Activated T-cell treated with anti-CD3 and anti-CD28 coated beads, Interleukin-2, amount 50 U/mL, for 1 hour (primary cell): ENCODE data around the gene ZNF518A.
"Not testable (repeated sequence)": the region's sequence is repeated elsewhere in the genome, so short reads cannot be mapped to it uniquely, and the experiment has no call there.

Source experiments
- DNase-seq: peaks from one replicate; pipeline ENCODE4 v3.0.0-alpha.2; 2020

The ZNF518A gene

DNA sequence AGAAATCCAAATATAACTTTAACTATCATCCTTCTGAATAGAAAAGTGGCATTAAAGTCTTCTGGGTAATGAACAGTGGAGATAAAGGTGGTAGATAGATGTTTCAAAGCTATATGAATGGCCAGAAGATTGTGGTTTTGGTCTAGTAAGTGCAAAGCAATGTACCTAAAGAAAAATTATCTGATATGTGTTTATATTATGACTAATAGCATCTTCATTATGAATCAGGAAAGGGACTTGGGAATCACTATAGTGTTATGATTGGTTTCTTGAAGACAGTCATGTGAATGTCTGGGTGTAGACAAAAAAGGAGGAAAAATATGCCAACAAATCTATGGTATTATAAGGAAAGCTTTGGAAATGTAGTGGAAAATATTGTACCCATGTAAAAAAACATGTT is 3.0 kb downstream of the ZNF518A start:
- DNase-seq, result no peak

DNA sequence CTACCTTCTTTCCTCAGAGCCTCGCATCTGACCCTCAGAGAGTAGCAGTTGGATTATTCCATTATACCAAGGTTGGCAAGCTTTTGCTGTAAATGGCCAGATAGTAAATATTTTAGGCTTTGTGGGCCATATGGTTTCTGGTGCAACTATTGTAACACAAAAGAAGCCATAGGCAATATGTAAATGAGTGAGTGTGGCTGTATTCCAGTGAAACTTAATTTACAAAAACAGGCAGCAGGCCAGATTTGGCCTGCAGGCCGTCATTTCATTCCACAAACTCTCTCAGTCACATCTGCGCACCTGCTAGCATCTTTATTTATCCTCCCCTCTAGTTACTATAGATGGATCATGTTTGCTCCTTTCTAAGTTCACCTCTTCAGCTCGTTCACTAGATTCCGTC is 6.7 kb downstream of the ZNF518A start:
- no peak for DNase-seq

DNA sequence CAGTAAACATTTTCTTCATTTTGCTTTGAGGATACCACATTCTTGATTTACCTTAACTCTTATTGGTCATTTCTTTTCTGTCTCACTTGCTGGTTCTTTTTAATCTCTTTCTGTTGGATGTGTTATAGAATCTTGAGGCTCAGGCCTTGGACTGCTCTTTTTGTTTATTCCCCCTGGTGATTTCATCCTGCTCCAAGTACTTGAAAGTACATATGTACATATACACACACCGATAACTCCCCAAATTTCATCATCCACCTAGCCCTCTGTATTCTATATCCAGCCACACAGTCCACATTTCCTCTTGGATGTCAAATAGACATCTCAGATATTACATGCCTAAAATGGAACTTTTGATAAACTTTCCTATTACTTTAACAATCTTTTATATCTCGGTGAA is 7.5 kb downstream of the ZNF518A start:
- DNase-seq, result no peak

DNA sequence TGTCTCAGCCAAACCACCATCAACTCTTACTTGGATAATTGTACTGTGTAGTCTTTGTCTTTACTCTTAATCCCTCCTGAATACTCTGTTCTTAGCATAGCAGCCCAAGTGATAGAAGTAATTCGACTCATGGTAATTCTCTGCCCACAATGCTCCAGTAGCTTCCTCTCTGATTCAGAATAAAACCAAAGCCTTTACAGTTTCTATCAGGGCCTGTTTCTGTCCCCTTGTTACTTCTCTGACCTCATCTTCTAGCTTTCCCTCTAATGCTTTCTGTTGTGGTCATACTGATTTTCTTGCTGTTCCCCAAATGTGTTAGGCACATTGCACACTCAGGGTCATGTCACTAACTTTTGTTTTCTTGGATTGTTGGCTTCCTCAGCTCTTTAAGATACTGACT is 8.0 kb downstream of the ZNF518A start:
- DNase-seq, result no peak

DNA sequence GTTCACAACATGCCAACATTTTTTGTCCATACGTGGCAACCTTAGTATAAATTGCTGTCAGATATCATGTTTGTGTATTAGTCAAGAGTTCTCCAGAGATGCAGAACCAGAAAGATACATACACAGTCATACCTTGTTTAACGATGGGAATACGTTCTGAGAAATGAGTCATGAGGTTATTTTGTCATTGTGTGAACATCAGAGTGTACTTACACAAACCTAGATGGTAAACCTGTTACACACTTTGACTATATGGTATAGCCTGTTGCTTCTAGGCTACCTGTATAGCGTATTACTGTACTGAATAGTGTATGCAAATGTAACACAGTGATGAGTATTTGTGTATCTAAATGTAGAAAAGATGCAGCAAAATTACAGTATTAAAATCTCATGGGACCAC is 22.3 kb downstream of the ZNF518A start:
- DNase-seq, result no peak

DNA sequence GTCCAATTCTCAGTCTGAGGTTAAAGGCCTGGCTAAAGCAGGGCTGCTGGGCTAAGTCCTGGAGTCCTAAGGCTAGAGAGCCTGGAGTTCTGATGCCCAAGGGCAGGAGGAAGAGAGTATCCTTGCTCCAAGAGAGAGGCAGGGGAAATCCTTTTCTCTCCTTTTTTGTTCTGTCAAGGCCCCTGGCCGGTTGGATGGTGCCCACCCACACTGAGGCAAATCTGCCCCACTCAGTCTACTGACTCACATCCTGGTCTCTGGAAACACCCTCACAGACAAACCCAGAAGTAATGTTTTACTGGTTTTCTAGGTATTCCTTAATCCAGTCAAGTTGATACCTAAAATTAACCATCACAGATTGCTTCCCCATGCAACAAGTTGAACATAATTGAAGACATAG is 23.0 kb downstream of the ZNF518A start:
- DNase-seq, result no peak

DNA sequence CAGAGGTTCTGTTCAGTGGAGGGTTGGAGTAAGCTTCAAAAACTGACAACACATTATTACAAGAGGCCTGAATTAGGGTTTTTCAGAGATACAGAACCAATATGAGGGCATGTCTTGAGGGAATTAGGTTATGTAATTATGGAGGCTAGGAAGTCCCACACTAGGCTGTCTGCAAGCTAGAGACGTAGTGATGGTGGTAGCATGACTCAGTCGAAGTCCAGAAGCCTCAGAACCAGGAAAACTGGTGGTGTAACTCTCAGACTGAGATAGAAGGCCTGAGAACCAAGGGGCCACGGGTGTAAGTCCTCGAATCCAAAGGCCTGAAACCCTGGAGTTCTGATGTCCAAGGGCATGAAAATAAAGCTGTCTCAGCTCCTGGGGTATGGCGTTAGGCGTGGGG is 35.6 kb downstream of the ZNF518A start:
- no peak for DNase-seq

DNA sequence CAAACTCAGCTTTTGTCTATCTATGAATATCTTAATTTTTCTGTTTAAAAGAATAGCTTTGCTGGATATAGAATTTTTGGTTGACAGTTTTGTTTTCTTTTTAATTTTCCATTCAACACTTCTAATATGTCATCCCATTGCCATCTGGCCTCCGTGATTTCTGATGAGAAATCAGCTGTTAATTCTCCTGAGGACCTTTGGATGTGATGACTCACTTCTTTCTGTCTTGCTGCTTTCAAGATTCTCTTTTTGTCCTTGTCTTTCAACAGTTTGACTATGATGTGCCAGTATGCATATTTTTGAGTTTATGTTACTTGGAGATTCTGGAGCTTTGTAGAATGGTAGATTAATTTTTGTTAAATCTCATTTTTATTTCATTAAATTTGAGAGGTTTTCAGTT is 38.4 kb downstream of the ZNF518A start:
- DNase-seq, result no peak

DNA sequence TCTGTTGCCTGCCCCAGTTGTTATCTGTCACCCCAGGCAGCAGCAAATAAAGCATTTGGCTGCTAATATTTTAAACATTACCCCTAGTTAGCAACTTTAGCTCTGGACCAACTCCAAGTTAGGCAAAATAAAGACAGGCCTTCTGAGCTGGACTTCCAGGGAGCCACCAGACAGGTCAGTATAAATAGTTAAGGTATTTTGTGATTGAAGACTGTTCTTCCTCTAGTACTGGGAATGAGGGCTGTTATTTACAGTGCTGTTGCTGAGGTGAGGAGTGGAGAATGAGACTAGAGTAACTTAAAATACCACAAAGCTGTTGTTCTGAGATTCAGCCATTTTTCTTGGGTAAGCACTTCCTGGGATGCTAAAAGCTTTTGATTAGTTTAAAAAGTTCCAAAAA is 40.1 kb downstream of the ZNF518A start:
- no peak for DNase-seq

DNA sequence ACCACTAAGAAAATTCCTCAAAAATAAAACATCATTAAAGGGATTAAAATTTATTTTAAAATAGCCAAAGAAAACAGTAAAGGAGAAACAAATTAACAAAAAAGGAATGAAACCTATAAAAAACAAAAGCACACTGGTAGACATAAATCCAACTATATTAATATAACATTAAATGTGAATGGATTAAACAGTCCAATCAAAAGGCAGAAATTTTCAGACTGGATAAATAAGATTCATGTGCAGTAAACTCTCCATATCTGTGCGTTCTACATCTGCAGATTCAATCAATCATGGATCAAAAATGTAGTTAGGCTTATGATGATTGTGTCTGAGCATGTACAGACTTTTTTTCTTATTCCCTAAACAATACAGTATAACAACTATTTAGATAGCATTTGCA is 42.6 kb downstream of the ZNF518A start:
- DNase-seq, result no peak

DNA sequence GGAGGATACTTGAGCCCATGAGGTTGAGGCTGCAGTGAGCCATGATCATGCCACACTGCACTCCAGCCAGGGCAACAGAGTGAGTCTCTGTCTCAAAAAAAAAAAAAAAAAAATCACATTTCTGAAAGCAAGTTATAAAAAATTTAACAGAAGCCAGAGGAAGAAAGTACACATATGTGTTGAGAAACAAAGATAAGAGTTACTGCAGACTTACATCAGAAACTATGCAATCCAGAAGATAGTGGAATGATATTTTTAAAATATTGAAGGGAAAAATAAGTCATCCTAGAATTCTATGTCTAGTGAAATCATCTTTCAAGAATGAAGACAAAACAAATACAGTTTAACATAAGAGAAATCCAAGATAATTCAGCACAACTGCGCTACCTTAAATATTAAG is 46.9 kb downstream of the ZNF518A start:
- DNase-seq, result no peak

DNA sequence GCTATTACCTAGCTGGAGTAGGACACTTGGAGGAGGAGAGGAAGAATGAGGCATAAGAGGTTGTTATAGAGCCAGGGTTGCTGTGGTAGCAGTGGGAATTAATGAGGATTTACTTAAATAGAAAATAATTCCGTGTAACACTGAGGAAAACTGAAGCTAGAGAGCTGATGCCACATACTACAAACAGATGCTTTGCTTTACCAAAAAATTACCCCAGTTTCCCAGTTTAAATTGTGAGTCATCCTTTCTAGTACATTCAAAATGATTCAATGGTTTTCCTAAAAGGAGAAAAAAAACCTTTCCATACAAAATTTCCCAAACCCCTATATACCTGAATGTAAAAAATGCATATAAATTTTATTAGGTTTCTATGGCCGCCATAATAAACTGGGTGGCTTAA is 58.3 kb downstream of the ZNF518A start:
- no peak for DNase-seq

DNA sequence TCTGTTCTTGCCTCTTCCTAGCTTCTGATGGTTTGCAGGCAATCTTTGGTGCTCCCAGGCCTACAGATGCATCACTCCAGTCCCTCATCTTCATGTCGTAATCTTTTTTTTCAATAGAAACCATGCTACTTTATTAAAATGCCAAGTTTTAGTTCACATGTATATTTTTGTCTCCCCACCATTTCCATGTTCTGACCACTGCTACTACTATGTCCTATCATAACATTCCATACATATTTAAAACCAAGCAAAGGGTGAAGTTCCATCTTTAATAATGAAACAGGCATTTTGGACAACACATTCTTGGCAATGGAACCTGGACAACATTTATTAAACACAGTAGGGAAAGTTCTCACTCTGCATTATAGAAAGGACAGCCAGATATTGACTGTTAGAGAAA is 58.8 kb downstream of the ZNF518A start:
- no peak for DNase-seq

DNA sequence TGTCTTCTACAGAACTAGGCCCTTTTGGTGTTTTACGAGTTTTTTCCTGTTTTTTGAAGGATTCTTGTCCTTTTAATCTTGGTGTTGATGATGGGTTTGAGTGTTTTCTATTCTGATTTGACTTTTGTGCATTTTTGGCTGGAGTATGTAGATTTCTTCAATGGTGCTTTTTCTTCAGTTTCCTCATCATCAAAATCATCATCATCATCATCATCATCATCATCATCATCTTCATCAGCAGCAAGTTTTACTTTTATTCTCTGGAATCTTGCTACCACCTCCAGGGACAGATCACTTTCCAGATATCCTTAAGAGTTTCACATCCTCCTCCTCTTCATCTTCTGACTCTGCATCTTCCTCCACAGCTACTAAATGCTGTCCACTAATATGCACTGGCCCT is 59.4 kb downstream of the ZNF518A start:
- DNase-seq, result not testable (repeated sequence)

DNA sequence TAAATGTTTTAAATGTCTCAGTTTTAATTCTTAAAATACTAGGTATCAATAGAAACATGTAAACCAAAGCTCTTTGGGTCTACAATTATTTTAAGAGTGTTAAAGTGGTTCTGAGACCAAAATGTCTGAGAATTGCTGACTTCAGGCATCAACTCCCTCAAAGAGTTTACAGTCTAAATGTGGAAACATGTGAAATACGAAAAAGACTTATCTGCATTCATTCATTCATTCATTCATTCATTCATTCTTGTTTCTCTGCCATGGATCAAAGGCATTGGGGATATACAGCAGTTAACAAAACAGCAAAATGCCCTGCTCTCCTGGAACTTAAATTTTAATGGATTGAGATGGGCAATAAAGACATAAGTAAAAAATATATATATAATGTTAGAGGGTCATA is 71.4 kb downstream of the ZNF518A start:
- DNase-seq, result no peak

DNA sequence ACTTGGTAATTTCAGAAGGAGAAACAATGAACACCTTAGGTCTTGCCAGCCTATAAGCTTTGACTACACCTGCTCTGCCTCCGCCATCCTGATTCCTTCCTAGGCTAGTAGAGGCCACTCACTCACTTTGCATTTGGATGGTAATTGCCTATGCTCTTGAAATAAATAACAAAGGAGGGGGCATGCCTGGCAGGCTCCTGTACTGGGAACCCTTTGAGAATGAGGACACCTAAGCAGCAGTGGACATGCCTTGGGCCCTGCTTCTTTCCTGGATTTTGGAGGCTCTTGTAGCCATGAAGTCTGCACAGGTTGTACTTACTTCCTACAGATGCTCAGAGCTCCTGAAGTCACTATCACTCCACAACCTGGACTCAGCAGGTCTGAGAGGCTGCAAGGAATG is 75.5 kb downstream of the ZNF518A start:
- DNase-seq, result no peak

DNA sequence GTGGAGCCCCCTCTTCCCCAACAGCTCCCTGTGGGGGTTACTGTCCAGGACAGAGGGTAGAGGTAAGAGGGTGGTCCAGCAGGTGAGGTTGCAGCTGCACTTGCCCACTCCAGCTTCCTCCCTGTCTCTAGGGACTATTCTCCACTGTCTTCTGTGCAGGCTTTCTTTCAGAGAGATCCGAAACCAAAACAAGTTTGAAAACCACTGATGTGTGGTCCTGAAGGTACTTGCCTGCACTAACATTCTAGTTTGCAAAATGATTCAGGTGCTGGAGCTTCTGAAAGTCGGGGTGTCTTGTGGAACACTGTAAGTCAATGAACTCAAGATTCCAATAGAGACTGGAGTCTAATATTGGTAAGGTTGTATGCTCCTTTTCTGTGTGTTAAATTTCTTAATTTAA is 78.2 kb downstream of the ZNF518A start:
- DNase-seq, result no peak

DNA sequence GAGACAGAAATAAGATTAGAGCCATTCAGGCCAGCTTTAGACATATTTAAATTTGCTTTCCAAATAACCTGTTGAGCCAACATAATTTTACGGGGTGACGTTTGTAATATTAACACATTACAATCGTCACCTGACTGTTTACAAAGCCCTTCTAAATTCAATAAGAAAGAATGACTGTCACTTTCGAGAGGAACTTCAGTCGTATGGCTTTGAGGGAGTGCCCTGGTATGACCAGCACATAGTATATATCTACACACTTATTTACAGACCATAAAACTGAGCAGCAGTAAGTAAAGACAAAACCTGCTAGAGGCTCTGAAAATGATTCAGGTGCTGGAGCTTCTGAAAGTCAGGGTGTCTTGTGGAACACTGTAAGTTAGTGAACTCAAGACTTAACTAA is 78.8 kb downstream of the ZNF518A start:
- DNase-seq, result no peak

DNA sequence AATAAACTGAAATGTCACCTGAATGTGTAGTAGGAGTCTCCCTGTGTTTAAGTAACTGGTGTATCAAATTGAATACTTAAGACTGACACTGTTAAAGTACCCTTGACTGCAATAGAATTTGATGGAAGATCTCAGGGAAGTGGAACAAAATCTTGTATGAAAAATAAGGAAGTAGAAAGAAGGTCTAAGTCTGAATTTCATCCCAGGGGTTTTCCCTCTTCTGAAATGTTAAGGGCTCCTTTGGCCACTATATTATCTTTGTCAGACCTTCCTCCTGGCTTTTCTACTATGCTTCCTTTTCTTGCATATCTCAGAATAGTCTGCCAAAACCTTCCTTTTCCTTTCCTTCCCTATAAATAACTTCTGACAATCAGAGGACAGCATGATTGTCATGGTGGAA is 81.7 kb downstream of the ZNF518A start:
- DNase-seq, result no peak

DNA sequence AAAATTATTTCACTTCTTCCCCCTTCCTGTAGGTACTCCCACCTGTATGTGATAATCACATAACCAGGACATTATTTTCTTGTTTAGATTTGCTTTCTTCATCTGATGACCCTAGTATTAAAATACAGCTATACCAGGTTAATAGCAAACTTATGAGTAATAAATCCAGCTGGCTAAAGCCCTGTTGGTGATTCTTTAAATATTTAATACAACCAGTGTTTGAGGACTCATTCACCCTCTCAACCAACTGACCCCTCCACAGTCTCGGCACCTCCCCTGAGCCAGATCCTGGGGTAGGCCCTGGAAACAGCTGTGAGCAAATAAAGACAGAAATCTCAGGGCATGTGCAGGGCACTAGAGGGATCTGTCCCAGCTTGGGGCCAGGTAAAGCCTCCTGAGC is 82.8 kb downstream of the ZNF518A start:
- DNase-seq, result no peak
